ENCODE measurements around the gene GMNN. TPM values are rescaled to one million over a fixed set of nuclear protein-coding genes. Genes with fewer than 3 reads are reported as not detected.
A peak's percentile ranks its signal among the peaks of the same experiment; 100 is the strongest.

The GMNN gene
- total and polyA plus RNA-seq, 2 experiments from 2014 or later = 88.2 to 202 TPM

GRCh38 chr6:24738741-24739140 lies 36.0 kb upstream of the GMNN start:
- no peaks in the 10 kb centered on the region for H3K27me3 ChIP-seq (ENCODE audit: insufficient read depth)

More at GRCh38 chr6:24738741-24739140, 36.0 kb upstream of the GMNN start:
- Mint-ChIP-seq H3K4me3 (no peak overlapping the region), H3K27ac (no peak overlapping the region), H3K27me3 (ENCODE audit: insufficient read depth, low read depth, poor library complexity) (no peaks in the 10 kb centered on the region), H3K9me3 (no peaks in the 10 kb centered on the region), H3K36me3 (ENCODE audit: low read depth) (no peaks in the 10 kb centered on the region), H3K4me1 (no peaks in the 10 kb centered on the region)
- Histone ChIP-seq H4K20me1 (replicated peaks; ENCODE audit: insufficient read depth) (no peaks in the 10 kb centered on the region), H3K9me2 (ENCODE audit: insufficient read depth) (peaks cover 8% of the 10 kb centered on the region; the same call in 1 of the 2 replicates), H3K27ac (ENCODE audit: low read depth) (no peak overlapping the region), H3F3A (replicated peaks; ENCODE audit: low read depth) (no peaks in the 10 kb centered on the region), H3K4me3 (no peak overlapping the region), H3K36me3 (ENCODE audit: insufficient read depth) (no peaks in the 10 kb centered on the region), H2AFZ (peak overlapping the region; percentile 63), H3K4me2 (no peak overlapping the region), H3K4me1 (ENCODE audit: insufficient read depth) (no peaks in the 10 kb centered on the region), H3K79me2 (replicated peaks; ENCODE audit: insufficient read depth) (no peaks in the 10 kb centered on the region)
- ATAC-seq (no peak), DNase-seq (ENCODE audit: low spot score) (no peak)
- TF ChIP-seq EZH2 (IDR thresholded peaks at IDR 0.05; ENCODE audit: low read depth, unreplicated experiment) (no peak), ZNF114 (CRISPR knock-in tag; IDR thresholded peaks at IDR 0.05) (no peak), STAT1 (IDR thresholded peaks at IDR 0.05; ENCODE audit: unreplicated experiment) (no peak), ETS1 (IDR thresholded peaks at IDR 0.05) (no peak), POLR2AphosphoS5 (IDR thresholded peaks at IDR 0.05; ENCODE audit: low read depth) (no peak)
- TF ChIP-seq, protein P1, sequence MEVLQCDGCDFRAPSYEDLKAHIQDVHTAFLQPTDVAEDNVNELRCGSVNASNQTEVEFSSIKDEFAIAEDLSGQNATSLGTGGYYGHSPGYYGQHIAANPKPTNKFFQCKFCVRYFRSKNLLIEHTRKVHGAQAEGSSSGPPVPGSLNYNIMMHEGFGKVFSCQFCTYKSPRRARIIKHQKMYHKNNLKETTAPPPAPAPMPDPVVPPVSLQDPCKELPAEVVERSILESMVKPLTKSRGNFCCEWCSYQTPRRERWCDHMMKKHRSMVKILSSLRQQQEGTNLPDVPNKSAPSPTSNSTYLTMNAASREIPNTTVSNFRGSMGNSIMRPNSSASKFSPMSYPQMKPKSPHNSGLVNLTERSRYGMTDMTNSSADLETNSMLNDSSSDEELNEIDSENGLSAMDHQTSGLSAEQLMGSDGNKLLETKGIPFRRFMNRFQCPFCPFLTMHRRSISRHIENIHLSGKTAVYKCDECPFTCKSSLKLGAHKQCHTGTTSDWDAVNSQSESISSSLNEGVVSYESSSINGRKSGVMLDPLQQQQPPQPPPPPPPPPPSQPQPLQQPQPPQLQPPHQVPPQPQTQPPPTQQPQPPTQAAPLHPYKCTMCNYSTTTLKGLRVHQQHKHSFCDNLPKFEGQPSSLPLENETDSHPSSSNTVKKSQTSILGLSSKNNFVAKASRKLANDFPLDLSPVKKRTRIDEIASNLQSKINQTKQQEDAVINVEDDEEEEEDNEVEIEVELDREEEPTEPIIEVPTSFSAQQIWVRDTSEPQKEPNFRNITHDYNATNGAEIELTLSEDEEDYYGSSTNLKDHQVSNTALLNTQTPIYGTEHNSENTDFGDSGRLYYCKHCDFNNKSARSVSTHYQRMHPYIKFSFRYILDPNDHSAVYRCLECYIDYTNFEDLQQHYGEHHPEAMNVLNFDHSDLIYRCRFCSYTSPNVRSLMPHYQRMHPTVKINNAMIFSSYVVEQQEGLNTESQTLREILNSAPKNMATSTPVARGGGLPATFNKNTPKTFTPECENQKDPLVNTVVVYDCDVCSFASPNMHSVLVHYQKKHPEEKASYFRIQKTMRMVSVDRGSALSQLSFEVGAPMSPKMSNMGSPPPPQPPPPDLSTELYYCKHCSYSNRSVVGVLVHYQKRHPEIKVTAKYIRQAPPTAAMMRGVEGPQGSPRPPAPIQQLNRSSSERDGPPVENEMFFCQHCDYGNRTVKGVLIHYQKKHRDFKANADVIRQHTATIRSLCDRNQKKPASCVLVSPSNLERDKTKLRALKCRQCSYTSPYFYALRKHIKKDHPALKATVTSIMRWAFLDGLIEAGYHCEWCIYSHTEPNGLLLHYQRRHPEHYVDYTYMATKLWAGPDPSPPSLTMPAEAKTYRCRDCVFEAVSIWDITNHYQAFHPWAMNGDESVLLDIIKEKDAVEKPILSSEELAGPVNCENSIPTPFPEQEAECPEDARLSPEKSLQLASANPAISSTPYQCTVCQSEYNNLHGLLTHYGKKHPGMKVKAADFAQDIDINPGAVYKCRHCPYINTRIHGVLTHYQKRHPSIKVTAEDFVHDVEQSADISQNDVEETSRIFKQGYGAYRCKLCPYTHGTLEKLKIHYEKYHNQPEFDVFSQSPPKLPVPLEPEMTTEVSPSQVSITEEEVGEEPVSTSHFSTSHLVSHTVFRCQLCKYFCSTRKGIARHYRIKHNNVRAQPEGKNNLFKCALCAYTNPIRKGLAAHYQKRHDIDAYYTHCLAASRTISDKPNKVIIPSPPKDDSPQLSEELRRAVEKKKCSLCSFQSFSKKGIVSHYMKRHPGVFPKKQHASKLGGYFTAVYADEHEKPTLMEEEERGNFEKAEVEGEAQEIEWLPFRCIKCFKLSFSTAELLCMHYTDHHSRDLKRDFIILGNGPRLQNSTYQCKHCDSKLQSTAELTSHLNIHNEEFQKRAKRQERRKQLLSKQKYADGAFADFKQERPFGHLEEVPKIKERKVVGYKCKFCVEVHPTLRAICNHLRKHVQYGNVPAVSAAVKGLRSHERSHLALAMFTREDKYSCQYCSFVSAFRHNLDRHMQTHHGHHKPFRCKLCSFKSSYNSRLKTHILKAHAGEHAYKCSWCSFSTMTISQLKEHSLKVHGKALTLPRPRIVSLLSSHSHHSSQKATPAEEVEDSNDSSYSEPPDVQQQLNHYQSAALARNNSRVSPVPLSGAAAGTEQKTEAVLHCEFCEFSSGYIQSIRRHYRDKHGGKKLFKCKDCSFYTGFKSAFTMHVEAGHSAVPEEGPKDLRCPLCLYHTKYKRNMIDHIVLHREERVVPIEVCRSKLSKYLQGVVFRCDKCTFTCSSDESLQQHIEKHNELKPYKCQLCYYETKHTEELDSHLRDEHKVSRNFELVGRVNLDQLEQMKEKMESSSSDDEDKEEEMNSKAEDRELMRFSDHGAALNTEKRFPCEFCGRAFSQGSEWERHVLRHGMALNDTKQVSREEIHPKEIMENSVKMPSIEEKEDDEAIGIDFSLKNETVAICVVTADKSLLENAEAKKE (CRISPR knock-in tag; IDR thresholded peaks at IDR 0.05) = no peak
